Ecto neural progenitor cell (in vitro differentiated cells): ENCODE measurements around the gene RTL3.

Experiments used
- DNase-seq: peaks from one replicate; pipeline ENCODE4 v3.0.0-alpha.2; 2018; ENCODE audit warnings: low spot score

RTL3 gene

GRCh38 chrX:78619834-78620233 is 39.3 kb downstream of the RTL3 start:
- DNase-seq = no peak

- no peak for DNase-seq
These were observed 40.1 kb downstream of the RTL3 start for GRCh38 chrX:78618987-78619386.

- DNase-seq = no peak
These were observed 44.9 kb downstream of the RTL3 start for GRCh38 chrX:78614264-78614663.
